Measurements from ENCODE around the gene FABP7.

DNA sequence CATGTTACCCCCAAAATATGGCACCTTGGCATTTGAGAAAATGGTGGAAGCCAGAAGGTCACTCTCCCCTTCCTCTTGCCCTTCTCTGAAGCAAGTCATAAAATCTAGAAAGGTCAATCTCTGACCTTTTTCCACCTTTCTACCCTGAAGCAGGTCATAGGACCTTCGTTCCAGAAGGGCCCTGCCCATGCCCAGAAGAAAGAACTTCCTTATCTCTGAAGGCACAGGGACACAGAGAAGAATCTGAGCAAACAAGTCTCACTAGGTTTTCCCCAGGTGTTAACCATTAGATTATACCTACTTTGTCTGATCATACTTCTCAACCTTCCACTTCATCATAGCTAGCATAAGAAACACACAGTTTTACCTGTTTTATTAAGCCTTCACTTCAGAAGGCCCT lies 52.0 kb downstream of the FABP7 start:
- TF ChIP-seq, protein P1, sequence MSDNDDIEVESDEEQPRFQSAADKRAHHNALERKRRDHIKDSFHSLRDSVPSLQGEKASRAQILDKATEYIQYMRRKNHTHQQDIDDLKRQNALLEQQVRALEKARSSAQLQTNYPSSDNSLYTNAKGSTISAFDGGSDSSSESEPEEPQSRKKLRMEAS (IDR thresholded peaks at IDR 0.05) = no peak
- TF ChIP-seq EP300 (IDR thresholded peaks at IDR 0.05) (no peak), EHMT2 (IDR thresholded peaks at IDR 0.05; ENCODE audit: low read depth) (no peak), CTCF (IDR thresholded peaks at IDR 0.05) (no peak), POLR2A (IDR thresholded peaks at IDR 0.05; ENCODE audit: low read length) (no peak), ZNF302 (CRISPR knock-in tag; IDR thresholded peaks at IDR 0.05) (no peak)

Measured in A549 (cell line).